KMS-11 (cell line): ENCODE data around the gene PLA2G12A.

Experiments used
- H2AFZ ChIP-seq: fragments of 200-600 bp; sonication (generic); 2 replicates; pipeline ENCODE4 v1.6.1; 2016; ENCODE audit warnings: antibody characterized with exemption, mixed run types, low read depth
- H3K27ac ChIP-seq: fragments of 200-600 bp; sonication (generic); 2 replicates; pipeline ENCODE4 v1.6.1; 2016; ENCODE audit warnings: mild to moderate bottlenecking, mixed run types
- H3K27me3 ChIP-seq: fragments of 200-600 bp; sonication (generic); 2 replicates; pipeline ENCODE4 v1.6.1; 2017; ENCODE audit warnings: mild to moderate bottlenecking, low read depth, mixed run types, moderate library complexity; ENCODE audit not compliant: insufficient read depth
- H3K36me3 ChIP-seq: fragments of 200-600 bp; sonication (generic); 2 replicates; pipeline ENCODE4 v1.6.1; 2017; ENCODE audit warnings: mild to moderate bottlenecking, mixed run types; ENCODE audit not compliant: insufficient read depth
- H3K4me1 ChIP-seq: fragments of 200-600 bp; sonication (generic); 2 replicates; pipeline ENCODE4 v1.6.1; 2016; ENCODE audit warnings: mild to moderate bottlenecking, low read depth, mixed run types; ENCODE audit not compliant: poor library complexity, severe bottlenecking
- H3K4me2 ChIP-seq: fragments of 200-600 bp; sonication (generic); 2 replicates; pipeline ENCODE4 v1.7.0; 2016; ENCODE audit warnings: mild to moderate bottlenecking, mixed run types
- H3K4me3 ChIP-seq: fragments of 200-600 bp; sonication (generic); IDR thresholded peaks from 2 replicates; pipeline ENCODE4 v1.6.1; 2017; ENCODE audit warnings: low read depth, low read length, mixed read lengths; ENCODE audit not compliant: insufficient read depth
- H3K79me2 ChIP-seq: fragments of 200-600 bp; sonication (generic); 2 replicates; pipeline ENCODE4 v1.6.1; 2016; ENCODE audit warnings: low read depth, mixed run types; ENCODE audit not compliant: insufficient read depth
- H3K9ac ChIP-seq: fragments of 200-600 bp; sonication (generic); 2 replicates; pipeline ENCODE4 v1.6.1; 2016; ENCODE audit warnings: mild to moderate bottlenecking, mixed run types
- H4K20me1 ChIP-seq: fragments of 200-600 bp; sonication (generic); 2 replicates; pipeline ENCODE4 v1.6.1; 2016; ENCODE audit warnings: mild to moderate bottlenecking, mixed run types; ENCODE audit not compliant: insufficient read depth
- CTCF ChIP-seq: fragments of 200-600 bp; sonication (generic); conservative IDR thresholded peaks from 2 replicates; pipeline ENCODE4 v1.6.1; 2017; ENCODE audit warnings: low read depth, mild to moderate bottlenecking, antibody characterized with exemption, low read length, moderate library complexity, mixed read lengths

Gene PLA2G12A

DNA sequence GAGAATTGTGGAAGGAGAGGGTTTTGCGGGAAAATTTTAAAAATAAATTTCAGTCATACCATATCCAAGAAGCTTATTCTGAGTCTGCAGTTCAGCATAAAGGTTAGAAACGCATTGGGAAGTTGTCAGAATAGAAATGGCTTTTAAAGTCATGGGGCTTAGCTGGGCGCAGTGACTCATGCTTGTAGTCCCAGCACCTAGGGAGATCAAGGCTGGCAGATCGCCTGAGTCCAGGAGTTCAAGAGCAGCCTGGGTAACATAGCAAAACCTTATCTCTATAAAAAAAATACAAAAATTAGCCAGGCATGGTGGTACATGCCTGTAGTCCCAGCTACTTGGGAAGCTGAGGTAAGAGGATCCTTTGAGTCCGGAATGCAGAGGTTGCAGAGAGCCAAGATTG is 3.9 kb upstream of the PLA2G12A start:
- Histone ChIP-seq H3K4me1 (peaks cover 11% of the 10 kb centered on the region), H3K27ac (no peak overlapping the region), H3K79me2 (peaks cover 4% of the 10 kb centered on the region; the same call in 1 of the 2 replicates), H3K4me2 (no peak overlapping the region), H3K27me3 (no peaks in the 10 kb centered on the region), H3K36me3 (no peaks in the 10 kb centered on the region), H3K9ac (no peak overlapping the region), H2AFZ (no peak overlapping the region), H4K20me1 (no peaks in the 10 kb centered on the region), H3K4me3 (no peak overlapping the region)
- TF ChIP-seq CTCF: no peak

DNA sequence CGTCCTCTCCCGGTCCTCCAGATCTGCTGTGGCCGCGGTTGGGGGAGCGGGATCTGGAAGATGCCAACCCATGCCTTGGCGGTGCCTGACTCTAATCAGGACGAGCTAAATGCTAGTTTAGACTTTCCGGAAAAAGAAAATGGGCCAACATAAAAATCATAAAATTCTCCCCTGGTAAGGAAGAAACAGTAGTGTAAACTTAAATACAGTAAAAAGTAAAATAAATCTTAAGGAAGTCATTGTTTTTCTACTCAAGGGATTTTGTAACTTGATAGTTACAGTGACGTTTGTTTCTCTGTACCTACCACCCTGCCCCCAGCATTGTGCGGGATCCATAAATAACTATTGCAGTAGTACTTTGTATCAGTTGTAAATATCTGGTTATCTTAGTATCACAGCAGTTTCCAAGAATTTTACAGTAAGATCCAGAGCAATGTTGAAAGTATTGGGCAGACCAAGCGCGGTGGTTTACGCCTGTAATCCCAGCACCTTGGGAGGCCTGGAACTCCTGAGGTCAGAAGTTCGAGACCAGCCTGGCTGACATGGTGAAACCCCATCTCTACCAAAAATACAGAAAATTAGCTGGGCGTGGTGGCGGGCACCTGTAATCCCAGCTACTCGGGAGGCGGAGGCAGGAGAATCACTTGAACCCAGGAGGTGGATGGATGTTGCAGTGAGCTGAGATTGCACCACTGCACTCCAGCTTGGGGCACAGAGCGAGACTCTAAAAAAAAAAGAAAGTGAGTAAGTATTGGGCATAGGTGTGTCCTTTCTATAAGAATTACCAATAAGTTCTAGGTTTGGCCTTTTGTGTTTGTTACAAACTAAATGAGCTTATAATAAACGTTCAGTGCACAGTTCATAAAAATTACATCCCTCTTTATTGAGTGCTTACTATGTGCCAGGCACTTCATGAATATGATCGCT is 1.0 kb upstream of the PLA2G12A start:
- no peaks in the 10 kb centered on the region for H3K36me3 ChIP-seq
- TF ChIP-seq CTCF: no peak
- peak overlapping the region; percentile 68 for H3K27ac ChIP-seq
- peaks cover 18% of the 10 kb centered on the region for H3K4me1 ChIP-seq
- no peaks in the 10 kb centered on the region for H3K27me3 ChIP-seq
- no peaks in the 10 kb centered on the region for H4K20me1 ChIP-seq
- H3K9ac ChIP-seq: peak overlapping the region; percentile 84
- H2AFZ ChIP-seq: peak overlapping the region; percentile 100
- H3K4me3 ChIP-seq: peak overlapping the region; percentile 36
- H3K79me2 ChIP-seq: peaks cover 4% of the 10 kb centered on the region; the same call in 1 of the 2 replicates
- peak overlapping the region; percentile 91 for H3K4me2 ChIP-seq

GRCh38 chr4:109729117-109729717 is 653 bp downstream of the PLA2G12A start:
- Histone ChIP-seq H3K9ac (peak overlapping the region; percentile 49; the same call in 1 of the 2 replicates), H3K79me2 (peaks cover 4% of the 10 kb centered on the region; the same call in 1 of the 2 replicates), H3K27ac (no peak overlapping the region), H3K4me2 (peak overlapping the region; percentile 93), H2AFZ (peak overlapping the region; percentile 87), H3K4me3 (no peak overlapping the region), H4K20me1 (no peaks in the 10 kb centered on the region), H3K4me1 (peaks cover 18% of the 10 kb centered on the region), H3K36me3 (no peaks in the 10 kb centered on the region), H3K27me3 (no peaks in the 10 kb centered on the region)
- no peak for TF ChIP-seq CTCF

GRCh38 chr4:109728385-109728784 is 1.5 kb downstream of the PLA2G12A start:
- no peak for TF ChIP-seq CTCF
- Histone ChIP-seq H3K4me1 (peaks cover 18% of the 10 kb centered on the region), H3K4me2 (peak overlapping the region; percentile 93), H3K79me2 (peaks cover 4% of the 10 kb centered on the region; the same call in 1 of the 2 replicates), H3K27me3 (no peaks in the 10 kb centered on the region), H4K20me1 (no peaks in the 10 kb centered on the region), H2AFZ (no peak overlapping the region), H3K36me3 (no peaks in the 10 kb centered on the region), H3K4me3 (no peak overlapping the region), H3K27ac (no peak overlapping the region), H3K9ac (no peak overlapping the region)
